CMK (cell line): ENCODE data around the gene APBA1.

Source experiments
- DNase-seq: peaks from one replicate; pipeline ENCODE4 v3.0.0-alpha.2; 2010; ENCODE audit warnings: low read depth

The APBA1 gene

DNA sequence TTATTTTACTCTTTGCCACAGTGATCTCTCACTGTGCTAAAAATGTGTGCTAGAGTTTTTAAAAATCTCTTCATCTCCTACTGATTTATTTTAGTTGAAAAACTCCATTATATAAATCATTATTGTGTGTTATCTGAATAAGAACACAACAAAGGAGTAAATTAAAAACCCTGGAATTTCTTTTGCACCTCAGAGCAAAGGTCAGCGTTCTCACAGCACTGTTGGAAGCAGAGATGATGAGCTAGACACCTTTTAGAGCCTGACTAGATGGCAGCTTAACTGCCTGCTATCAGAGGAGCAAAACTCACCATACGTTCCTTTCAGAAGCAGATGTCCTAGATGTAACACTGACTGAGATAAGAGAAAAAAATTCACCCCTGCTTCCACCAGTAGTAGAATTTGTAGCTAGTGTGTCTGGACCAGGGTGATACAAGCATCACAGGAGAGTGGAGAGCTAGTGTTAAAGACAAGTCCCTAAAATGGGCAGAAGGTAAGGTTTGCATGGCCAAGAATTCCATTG lies 200.0 kb downstream of the APBA1 start:
- DNase-seq, result no peak

DNA sequence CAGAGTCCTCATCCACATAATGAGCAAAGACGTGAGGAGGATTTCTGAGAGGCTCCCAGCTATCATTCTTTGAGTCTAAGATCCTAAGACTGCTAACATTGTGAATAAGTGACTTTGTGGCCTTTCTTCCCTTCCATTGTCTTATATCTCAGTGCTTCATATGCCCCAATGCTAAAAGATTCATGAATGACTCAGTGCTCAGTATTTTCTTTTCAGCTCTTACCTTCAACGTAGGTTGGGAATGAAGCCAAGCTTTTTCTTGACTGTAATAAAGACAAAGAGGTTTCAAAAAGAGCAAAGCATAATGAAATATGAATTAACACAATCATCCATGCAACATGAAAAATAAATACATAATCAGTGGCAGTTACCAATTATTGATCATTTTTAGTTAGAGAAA lies 200.7 kb downstream of the APBA1 start:
- no peak for DNase-seq

DNA sequence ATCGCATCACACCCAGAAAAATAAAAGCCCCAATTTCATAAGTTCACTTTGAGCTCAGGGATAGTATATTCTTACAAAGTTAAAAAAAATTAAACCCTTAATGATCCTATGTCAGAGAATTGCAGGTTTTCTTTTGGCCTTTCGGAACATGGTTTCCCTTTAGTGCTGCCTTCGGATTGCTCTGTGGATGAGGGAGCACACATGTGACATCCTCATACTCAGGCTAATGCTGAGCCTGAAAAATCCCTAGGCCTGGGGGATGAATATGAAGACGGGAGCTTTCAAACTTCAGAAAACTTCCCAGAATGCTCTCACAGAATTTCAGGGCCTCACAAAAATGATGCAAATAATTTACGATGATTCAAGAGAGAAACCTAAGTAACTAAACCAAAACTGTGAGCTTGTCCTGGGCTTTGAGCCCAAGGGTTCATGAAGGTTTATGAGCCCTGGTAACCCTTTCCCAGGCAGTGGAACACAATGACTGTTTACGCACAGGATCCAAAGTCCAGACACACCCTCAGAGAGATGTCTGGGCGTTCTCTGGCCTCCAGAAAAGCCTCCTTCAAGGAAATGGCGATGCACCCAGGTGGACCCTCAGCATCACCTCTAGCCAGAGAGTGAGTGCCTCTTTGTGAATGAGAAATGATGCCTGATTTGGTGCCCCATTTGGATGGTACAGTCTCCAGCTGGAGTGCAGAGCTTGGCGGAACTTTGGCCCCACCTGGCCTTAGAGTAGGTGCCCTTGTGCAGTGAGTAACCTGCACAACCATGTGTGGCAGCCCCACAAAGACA lies 201.8 kb downstream of the APBA1 start:
- DNase-seq, result no peak

DNA sequence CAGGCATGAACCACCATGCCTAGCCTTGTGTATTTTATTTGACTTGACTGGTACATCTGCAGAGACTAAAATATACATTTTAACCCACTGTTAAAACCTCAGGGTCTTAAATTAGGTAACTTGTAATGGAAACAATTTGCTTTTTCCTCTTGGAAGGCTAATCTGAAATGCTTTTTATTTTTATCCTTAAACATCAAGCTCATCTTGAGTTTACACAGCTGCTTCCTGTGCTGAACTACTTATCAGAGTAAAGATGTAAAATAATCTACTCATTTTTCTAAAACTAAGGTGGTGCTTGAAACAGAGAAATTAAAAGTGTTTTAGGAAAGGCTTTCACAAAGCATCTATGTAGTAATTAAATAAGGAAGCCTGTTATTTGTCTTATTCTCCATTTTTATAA lies 203.0 kb downstream of the APBA1 start:
- DNase-seq, result no peak

DNA sequence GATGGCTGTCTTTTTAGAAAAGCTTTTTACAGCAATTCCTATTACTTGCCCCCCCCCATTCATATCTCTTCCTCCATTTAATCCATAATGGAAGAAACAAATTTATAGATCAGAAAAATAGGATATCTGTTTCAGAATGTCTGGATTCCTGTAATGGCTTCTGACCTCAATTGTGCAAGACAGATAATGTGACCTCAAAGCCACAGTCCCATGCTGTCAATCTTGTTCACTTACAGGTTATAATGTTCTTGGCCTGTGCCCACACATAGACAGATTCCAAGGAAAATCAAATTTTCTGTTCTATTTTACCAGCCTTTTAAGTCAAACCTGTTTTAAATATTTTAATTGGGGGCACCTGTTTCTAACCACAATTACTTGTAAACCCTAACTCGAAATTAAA lies 203.8 kb downstream of the APBA1 start:
- no peak for DNase-seq

DNA sequence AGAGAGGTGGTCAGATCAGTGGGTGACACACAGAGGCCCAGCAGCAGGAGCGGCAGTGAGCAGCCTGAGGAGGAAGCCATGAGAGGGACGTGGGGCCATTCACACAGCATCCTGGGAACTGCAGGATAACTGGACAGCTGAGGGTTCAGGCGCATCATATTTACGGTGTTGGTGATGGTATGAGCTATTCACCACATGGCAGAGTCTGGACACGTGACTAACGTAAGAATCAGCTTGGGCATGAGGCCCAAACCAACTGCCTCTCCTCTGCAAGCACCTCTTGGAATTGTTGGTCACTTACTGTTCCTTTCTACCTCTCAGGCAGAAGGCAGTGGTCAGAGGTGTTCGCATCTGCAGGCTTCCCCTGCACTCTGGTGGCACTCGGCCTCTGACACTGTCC lies 206.0 kb downstream of the APBA1 start:
- DNase-seq, result no peak

DNA sequence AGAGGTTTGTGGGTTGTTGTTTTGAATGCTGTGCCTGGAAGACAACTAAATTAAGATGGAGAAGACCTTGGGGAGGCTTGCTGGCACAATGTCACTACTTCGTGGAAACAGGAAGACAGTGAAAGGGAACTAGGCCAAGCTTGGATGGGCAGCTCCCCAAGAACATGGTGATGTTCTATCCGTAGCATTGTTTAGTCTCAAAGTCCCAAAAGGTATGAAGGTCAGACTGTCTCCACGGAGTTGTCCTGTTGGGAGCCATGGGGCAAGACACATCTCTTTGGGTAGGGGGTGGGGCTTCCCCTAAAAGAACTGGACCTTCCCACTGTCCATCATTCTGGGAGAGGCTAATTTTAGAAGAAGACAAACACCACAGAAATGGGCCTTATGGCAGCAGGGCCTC lies 206.7 kb downstream of the APBA1 start:
- no peak for DNase-seq

DNA sequence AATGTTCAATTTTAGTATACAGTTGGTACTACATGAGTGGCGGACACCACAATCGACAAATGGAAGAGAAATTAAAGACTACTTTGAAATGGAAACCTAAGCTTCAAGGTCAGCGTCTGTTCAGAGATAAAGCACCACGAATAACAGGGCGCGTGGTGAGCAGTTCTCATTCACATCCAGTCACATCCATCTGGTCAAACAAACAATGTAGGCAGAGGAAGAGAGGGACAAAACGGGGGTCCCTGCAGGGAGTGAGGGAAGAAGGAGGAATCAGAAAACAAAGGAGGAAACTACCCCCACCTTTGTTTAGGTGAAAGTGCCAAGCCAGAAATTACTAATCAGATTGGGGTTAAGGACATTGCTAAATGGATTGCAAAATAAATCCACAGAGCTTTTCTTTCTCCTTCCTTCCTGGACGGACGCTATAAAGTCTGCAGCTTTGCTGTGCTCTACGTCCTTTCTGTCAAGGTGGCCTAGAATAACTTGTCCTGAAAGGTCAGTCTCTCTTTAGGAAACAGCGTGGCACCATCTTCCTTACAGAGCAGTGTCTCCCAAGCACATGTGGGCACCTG lies 208.6 kb downstream of the APBA1 start:
- DNase-seq, result no peak

DNA sequence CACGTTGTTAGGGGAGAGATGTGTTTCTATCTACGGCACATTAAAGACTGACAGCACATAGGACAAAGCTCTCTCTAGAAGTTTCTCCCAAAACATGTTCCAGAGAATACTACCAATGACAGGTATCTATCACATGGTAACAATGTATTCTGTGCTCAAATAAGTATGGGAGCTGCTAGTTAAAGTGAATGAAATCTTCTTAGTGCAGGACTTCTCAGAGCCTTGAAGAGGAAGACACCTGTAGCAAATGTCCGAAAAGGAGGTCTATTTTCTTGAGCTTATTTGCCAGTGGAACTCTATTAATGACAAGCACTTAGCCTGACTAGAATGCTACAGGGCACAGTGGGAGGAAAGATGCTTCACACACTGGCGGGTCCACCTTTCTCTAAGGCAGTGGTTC lies 209.8 kb downstream of the APBA1 start:
- no peak for DNase-seq

DNA sequence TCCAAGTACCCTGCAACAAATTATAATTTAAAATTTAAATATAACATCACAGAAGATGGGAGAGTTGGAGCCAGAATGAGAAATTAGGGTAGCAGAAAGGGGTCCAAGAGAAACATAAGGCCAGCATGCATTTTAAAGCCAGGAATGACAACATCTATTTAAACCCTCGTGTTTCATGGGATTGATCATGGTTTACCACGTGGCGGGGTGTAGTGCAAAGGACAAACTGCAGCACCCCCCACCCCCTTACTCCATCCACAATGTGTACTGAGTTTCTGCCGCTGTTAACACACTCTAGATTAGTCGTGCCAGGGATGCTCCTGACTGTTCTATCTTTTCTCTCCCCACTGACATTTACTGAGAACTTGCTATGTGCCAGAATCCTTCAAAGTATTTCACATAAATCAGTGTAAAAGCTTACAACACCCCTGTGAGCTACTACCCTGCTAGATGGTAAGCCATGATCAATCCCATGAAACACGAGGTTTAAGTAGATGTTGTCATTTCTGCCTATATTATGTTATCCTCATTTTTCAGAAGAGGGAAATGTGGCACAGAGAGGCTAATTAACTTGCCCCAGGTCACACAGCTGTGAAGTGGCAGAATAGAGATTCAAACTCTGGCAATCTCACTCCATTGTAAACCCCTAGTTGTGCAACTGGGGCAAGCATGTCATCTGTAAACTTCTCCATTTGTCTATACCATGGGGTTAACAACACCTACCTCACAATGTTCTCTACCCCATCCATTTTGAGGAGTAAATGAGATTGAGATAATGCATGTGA lies 210.9 kb downstream of the APBA1 start:
- no peak for DNase-seq

DNA sequence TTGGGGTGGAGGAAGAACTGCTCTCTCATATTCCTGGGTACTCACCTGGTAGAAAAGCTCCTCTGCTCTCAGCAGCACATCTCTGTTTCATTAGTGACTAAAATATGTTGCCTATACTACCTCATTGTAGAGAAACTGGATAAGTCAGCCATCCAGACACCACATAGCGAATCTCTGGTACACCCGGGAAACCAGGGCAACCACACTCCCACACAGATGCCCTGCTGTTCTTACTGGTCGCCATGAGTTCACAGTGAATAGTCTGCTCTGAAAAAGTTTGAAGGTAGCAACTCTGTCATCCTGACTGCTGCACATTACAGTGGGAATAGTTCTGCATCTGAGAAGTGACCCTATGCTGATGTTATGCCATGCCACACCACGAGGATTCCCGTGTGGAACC lies 212.2 kb downstream of the APBA1 start:
- DNase-seq, result no peak

DNA sequence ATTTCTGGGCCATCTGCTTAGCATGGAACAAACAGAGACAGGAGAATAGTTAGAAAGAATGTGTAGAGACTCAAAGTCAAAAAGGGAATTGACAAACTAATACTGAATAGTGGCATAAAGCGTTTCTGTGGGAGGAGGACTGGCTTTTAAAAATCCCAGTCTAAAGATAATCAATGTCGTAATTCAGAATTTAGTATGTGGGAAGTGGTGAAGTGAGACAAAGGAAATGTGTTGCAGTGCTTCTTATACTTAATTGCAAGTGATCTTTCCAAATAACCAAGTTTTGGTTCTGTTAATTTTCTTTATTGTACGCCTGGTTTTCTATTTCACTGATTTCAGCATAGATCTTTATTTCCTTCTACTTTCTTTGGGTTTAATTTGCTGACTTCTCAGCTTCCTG lies 214.0 kb downstream of the APBA1 start:
- no peak for DNase-seq

DNA sequence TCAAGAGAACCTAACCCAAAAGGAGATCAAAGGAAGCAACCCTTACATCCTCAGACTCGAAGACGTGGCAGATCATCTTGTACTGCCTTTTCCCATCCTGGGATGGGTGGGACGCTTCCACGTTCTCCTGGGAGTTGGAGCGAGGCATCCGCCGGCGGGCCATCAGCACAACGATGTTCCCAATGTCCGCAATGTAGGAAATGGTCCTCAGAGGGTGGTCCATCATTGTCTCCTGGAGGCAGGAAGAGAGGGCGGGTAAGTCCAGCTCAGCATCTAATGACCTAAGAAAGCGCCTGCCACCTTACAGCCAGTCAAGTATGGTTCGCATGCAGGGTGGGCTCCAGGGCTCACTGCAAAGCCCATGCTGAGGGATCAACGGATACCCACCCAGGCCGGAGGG lies 216.0 kb downstream of the APBA1 start:
- no peak for DNase-seq

DNA sequence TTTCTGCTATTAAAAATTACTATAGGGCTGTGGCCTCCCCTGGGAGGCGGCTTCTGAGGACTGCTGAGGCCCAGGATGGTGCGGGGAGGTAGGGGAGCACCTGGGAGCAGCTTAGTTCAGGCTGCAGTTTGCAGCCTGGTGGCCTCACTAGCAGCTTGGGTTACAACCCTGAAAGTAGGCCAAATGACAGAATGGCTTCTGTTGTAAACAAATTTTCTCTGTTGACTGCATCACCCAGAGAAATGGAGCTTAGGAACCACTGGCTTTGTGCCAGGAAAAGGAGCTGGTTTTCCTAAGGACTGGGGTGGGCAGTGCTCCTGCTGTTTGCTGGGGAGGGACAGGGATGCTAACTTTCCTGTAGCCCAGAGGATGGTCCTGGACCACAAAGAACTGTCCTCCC lies 216.9 kb downstream of the APBA1 start:
- DNase-seq, result no peak

DNA sequence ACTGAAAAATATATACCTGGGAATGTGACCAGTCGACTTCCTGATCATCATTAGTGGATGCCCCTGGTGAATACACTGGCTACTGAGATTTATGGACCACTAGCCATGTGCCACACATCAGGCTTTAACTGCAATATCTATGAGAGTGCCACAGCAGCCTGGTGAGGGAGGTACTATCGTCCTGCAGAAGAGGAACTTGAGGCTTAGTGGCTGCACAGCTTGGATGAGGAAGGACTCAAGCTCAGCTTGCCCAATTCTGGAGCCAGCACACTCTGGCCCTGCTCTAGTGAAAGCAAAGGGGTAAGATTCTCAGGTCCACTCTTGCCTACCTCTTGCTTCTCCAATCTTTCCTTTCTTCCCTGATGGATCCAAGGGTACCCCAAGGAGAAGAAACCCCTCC lies 217.8 kb downstream of the APBA1 start:
- DNase-seq, result no peak

DNA sequence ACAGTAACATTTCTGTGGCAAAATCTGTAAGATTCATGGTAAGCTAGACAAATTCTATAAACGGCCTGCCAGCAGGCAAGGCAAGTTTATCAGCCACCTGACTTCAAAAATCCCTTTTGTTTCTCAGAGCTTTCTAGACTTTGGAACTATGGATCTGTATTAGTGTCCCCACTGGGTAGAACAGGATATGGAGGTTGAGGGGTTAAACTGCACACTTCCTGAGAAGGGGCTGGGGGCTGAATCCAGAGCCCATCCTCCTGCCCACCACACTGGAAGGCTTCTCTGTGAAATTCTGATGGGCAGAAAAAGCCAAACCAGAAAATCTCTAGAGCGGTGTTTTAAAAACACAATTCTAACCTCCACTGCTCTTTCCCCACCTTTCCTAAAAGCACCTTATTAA lies 218.4 kb downstream of the APBA1 start:
- DNase-seq, result no peak

DNA sequence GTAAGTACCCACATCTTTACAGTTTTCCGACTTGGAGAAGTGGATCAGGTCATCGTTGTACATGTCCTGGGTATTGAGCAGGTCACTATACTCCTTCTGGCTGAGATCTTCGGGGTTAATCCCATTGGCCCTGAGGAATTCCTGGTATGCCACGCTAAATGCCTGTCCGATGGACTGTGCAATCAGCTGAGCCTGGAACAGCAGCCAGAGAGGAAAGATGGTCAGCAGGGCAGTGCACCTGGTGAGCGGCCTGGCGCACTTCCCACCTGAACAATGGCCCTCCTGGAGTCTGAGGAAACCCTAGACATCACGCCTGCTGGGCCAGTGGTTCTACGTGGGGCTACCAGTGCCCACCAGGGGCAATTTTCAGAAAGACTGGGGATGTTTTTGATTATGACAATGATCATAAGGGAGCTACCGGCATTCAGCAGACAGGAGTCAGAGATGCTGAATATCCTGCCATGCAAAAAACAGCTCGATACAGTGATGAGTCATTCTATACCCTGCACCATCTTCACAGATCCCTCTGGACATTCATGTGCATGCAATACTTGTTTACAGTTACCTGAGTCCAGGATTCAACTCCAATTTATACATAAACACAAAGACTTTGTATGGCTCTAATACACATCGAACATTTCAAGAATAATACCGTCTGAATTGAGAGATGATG lies 219.9 kb downstream of the APBA1 start:
- no peak for DNase-seq

DNA sequence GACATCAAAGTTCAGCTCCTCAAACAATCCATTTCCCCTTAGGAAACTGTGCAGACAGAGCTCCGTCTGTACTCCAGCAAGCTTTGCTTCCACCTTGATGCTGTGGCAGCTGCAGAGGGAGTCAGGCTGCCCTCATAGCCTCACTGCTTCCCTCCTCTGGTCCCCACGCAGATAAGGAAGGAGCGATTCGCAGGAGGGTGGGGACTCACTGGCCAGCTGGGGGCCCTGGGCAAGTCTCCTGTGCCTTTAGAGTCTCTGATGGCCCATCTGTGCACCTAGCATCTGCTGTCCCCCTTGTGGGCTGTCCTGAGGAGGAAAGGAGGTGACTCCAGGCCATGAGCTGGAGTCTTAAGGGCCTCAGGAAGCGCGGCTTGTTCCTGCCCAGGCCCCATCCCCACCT lies 225.7 kb downstream of the APBA1 start:
- no peak for DNase-seq

DNA sequence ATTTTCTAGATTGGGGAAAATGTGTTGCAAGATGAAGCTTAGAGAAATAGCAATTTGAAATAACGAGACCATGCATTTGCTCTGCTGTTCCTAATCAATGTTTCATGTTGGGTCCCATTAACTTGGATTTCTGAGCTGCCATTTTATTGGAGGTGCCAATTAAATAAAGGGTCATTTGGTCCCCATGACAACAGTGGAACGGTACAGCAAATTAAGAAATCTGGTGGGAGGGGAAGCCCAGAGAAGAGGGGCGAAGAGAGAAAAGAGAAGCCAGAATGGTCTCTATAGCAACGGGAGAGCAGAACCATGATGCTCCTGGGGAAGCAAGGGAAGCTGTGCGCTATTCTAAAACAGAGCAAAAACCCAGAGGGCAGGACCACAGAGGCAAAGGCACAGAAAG lies 226.9 kb downstream of the APBA1 start:
- no peak for DNase-seq

DNA sequence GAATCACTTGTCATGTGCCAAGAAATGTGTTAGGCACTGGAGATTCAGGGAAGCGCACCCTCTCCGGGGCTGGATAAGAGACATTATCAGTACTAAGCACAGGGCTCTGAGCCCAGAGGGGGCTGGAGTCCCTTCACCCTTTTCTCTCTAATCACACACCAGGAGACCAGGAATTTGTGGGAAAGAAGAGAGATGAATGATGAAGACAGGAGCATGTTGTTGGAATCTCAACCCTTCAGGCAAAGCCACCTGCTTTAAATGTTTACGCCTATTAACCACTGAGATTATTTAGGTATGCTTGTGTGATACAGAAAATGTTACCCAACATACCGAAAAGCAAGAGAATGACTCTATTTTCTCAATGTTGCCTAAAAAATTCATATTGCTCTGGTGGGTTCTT lies 227.4 kb downstream of the APBA1 start:
- no peak for DNase-seq

DNA sequence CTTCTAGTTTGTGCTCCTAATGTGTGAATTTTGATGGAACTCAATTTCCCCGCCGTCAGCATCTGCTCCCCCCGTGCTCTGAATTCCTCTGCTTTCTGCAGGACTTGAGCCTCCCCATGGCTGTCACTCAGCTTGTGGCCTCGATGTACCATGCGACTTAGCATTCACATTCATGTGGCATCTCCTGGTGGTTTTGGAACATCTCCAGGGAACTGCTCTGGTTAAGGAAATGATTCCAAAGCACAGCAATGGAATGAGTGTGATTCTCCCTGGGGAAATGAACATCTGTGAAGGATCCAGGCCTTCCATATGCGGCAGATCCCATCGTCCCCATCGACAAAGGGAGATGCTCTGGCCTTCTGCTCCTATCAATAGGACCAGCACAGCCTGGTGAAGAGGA lies 228.2 kb downstream of the APBA1 start:
- DNase-seq, result no peak

DNA sequence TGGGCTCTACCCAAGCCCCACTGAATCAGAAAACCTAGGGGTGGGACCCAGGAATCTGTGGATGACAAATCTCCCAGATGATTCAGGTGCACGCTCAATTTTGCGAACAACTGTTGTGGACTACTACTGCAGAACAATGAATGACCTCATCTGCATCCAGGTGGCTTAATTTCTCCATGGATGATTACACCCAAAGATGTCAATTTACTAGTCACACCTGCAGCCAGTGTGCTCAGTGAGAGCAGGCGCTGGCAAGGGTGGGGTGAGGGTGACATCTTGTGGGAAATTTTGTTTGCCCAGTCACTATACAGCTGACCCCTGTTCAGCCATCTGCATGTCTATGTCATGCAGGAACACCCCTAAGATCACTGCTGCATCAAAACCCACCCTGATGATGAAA lies 229.0 kb downstream of the APBA1 start:
- no peak for DNase-seq

DNA sequence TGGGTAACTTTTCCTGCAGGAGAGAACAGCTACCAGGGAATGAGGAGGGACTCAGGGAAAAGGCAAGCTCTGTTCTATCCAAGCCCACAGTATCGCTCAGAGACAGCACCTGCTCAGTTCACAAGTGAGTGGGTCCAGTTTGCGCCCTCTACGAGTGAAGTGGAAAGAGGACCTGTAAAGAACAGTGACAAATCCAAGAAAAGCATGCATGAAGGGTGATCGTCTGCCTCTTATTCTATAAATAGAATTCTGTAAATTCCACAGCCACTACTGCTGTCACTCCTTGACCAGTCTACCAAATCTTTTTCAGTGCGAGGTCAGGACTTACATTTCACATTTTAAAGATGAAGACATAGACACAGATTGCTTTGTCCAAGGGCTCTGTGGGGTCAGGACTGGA lies 229.7 kb downstream of the APBA1 start:
- DNase-seq, result no peak
